KMS-11 (cell line): Measurements from ENCODE around the gene BDH1.

ENCODE experiments used
- H2AFZ ChIP-seq: fragments of 200-600 bp; sonication (generic); 2 replicates; pipeline ENCODE4 v1.6.1; 2016; ENCODE audit warnings: antibody characterized with exemption, mixed run types, low read depth
- H3K27ac ChIP-seq: fragments of 200-600 bp; sonication (generic); 2 replicates; pipeline ENCODE4 v1.6.1; 2016; ENCODE audit warnings: mild to moderate bottlenecking, mixed run types
- H3K27me3 ChIP-seq: fragments of 200-600 bp; sonication (generic); 2 replicates; pipeline ENCODE4 v1.6.1; 2017; ENCODE audit warnings: mild to moderate bottlenecking, low read depth, mixed run types, moderate library complexity; ENCODE audit not compliant: insufficient read depth
- H3K36me3 ChIP-seq: fragments of 200-600 bp; sonication (generic); 2 replicates; pipeline ENCODE4 v1.6.1; 2017; ENCODE audit warnings: mild to moderate bottlenecking, mixed run types; ENCODE audit not compliant: insufficient read depth
- H3K4me1 ChIP-seq: fragments of 200-600 bp; sonication (generic); 2 replicates; pipeline ENCODE4 v1.6.1; 2016; ENCODE audit warnings: mild to moderate bottlenecking, low read depth, mixed run types; ENCODE audit not compliant: poor library complexity, severe bottlenecking
- H3K4me2 ChIP-seq: fragments of 200-600 bp; sonication (generic); 2 replicates; pipeline ENCODE4 v1.7.0; 2016; ENCODE audit warnings: mild to moderate bottlenecking, mixed run types
- H3K4me3 ChIP-seq: fragments of 200-600 bp; sonication (generic); IDR thresholded peaks from 2 replicates; pipeline ENCODE4 v1.6.1; 2017; ENCODE audit warnings: low read depth, low read length, mixed read lengths; ENCODE audit not compliant: insufficient read depth
- H3K79me2 ChIP-seq: fragments of 200-600 bp; sonication (generic); 2 replicates; pipeline ENCODE4 v1.6.1; 2016; ENCODE audit warnings: low read depth, mixed run types; ENCODE audit not compliant: insufficient read depth
- H3K9ac ChIP-seq: fragments of 200-600 bp; sonication (generic); 2 replicates; pipeline ENCODE4 v1.6.1; 2016; ENCODE audit warnings: mild to moderate bottlenecking, mixed run types
- H4K20me1 ChIP-seq: fragments of 200-600 bp; sonication (generic); 2 replicates; pipeline ENCODE4 v1.6.1; 2016; ENCODE audit warnings: mild to moderate bottlenecking, mixed run types; ENCODE audit not compliant: insufficient read depth
- CTCF ChIP-seq: fragments of 200-600 bp; sonication (generic); conservative IDR thresholded peaks from 2 replicates; pipeline ENCODE4 v1.6.1; 2017; ENCODE audit warnings: low read depth, mild to moderate bottlenecking, antibody characterized with exemption, low read length, moderate library complexity, mixed read lengths

BDH1 gene

GRCh38 chr3:197541756-197542539, 13.8 kb downstream of the BDH1 start:
- no peak overlapping the region for H3K9ac ChIP-seq
- H3K4me3 ChIP-seq, result no peak overlapping the region
- no peaks in the 10 kb centered on the region for H3K4me1 ChIP-seq
- H3K27me3 ChIP-seq, result no peaks in the 10 kb centered on the region
- peaks cover 4% of the 10 kb centered on the region; the same call in 1 of the 2 replicates for H3K36me3 ChIP-seq
- no peaks in the 10 kb centered on the region for H3K79me2 ChIP-seq
- no peak overlapping the region for H3K27ac ChIP-seq
- H4K20me1 ChIP-seq, result no peaks in the 10 kb centered on the region
- TF ChIP-seq CTCF, result no peak
- no peak overlapping the region for H2AFZ ChIP-seq
- H3K4me2 ChIP-seq, result no peak overlapping the region

DNA sequence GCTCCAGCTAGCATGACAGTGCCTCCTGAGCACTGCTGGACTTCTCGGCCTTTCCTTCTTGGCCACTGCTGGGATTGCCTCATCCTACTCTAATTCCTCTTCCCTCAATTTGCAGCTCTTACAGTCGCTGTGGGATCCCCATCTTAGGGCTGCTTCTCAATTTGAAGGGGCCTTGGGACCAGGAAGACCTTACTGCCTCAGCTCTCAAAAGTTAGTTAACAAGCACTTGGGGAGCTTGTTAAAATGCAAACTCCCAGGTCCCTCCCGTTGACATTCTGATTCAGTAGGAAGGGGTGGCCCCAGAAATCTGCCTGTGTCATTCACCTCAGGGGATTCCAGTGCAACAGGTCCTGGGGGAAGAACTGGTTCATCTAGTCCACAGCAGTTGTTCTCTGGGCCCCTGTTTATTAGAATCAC, 14.8 kb downstream of the BDH1 start:
- Histone ChIP-seq H3K4me3 (no peak overlapping the region), H3K27ac (no peak overlapping the region), H2AFZ (no peak overlapping the region), H3K9ac (no peak overlapping the region), H3K4me2 (no peak overlapping the region), H4K20me1 (no peaks in the 10 kb centered on the region), H3K36me3 (peaks cover 4% of the 10 kb centered on the region; the same call in 1 of the 2 replicates), H3K79me2 (no peaks in the 10 kb centered on the region), H3K27me3 (no peaks in the 10 kb centered on the region), H3K4me1 (no peaks in the 10 kb centered on the region)
- no peak for TF ChIP-seq CTCF

GRCh38 chr3:197539651-197540051, 16.1 kb downstream of the BDH1 start:
- Histone ChIP-seq H4K20me1 (no peaks in the 10 kb centered on the region), H3K27me3 (no peaks in the 10 kb centered on the region), H3K4me3 (no peak overlapping the region), H3K4me1 (no peaks in the 10 kb centered on the region), H3K36me3 (peaks cover 4% of the 10 kb centered on the region; the same call in 1 of the 2 replicates), H3K79me2 (no peaks in the 10 kb centered on the region), H3K4me2 (no peak overlapping the region), H3K27ac (no peak overlapping the region), H3K9ac (no peak overlapping the region), H2AFZ (no peak overlapping the region)
- no peak for TF ChIP-seq CTCF

- TF ChIP-seq CTCF, result no peak
- no peak overlapping the region for H3K9ac ChIP-seq
- no peak overlapping the region for H3K27ac ChIP-seq
- H3K36me3 ChIP-seq, result no peaks in the 10 kb centered on the region
- H3K4me1 ChIP-seq, result no peaks in the 10 kb centered on the region
- H3K27me3 ChIP-seq, result no peaks in the 10 kb centered on the region
- H4K20me1 ChIP-seq, result no peaks in the 10 kb centered on the region
- no peak overlapping the region for H2AFZ ChIP-seq
- no peak overlapping the region for H3K4me2 ChIP-seq
- no peaks in the 10 kb centered on the region for H3K79me2 ChIP-seq
- no peak overlapping the region for H3K4me3 ChIP-seq
These were observed 21.6 kb downstream of the BDH1 start for GRCh38 chr3:197533927-197534725.
